HCT116 (cell line): ENCODE data around the gene STEAP4. TPM values are rescaled to one million over a fixed set of nuclear protein-coding genes. Genes with fewer than 3 reads are reported as not detected.
"Not testable (repeated sequence)": the region's sequence is repeated elsewhere in the genome, so short reads cannot be mapped to it uniquely, and the experiment has no call there.

ENCODE experiments used
- ATAC-seq: fragments of 200-7000 bp; cut with Tn5 transposase; 2 replicates; pipeline ENCODE4 v1.9.1; 2020; ENCODE audit warnings: mild to moderate bottlenecking, moderate library complexity
- BruUV-seq: library from RNA; stranded (reverse); fragments of 400-500 nt; replicated peaks from 2 replicates; lab custom pipeline; 2021; lab: Mats Ljungman, UMichigan
- CTCF ChIA-PET: fragments of 300-600 bp; sonication (Branson Sonifier 250); formaldehyde crosslinking; loops from one replicate; lab custom pipeline; 2021; ENCODE audit warnings: antibody characterized with exemption; lab: Charles Lee
- POLR2A ChIA-PET: fragments of 300-600, 350-600 bp; sonication (Branson Sonifier 250); formaldehyde crosslinking; loops from one replicate; lab custom pipeline; 2021; ENCODE audit warnings: antibody characterized with exemption; lab: Charles Lee
- RAD21 ChIA-PET, 2 experiments: fragments of 300-600 bp; sonication (Branson Sonifier 250); formaldehyde crosslinking; loops; one replicate each; lab custom pipeline; 2023; ENCODE audit warnings: low total read pairs in 2 of 2; ENCODE audit not compliant: uncharacterized antibody in 2 of 2, unreplicated experiment in 2 of 2, low non-redundant PET in 1 of 2; lab: Charles Lee
- DNase-seq: peaks from one replicate; pipeline ENCODE4 v3.0.0-alpha.2; 2010; ENCODE audit warnings: low read depth, low spot score
- H2AFZ ChIP-seq: fragments of 200-600 bp; shearing (Covaris generic), sonication (generic); 2 replicates; pipeline ENCODE4 v1.6.1; 2017; ENCODE audit warnings: low read depth, mixed run types, mixed read lengths, antibody characterized with exemption, low read length; ENCODE audit not compliant: poor library complexity, severe bottlenecking
- H3K27ac ChIP-seq: 2 replicates; pipeline ENCODE4 v1.5.1; 2012; ENCODE audit warnings: low read depth, low read length
- H3K27me3 ChIP-seq: fragments of 200-600 bp; sonication (generic); 2 replicates; pipeline ENCODE4 v1.6.1; 2016; ENCODE audit warnings: mixed run types, low read length, mixed read lengths; ENCODE audit not compliant: insufficient read depth
- H3K36me3 ChIP-seq, 2 experiments: fragments of 200-500 bp in 1 of 2; fragments of 200-600 bp in 1 of 2; sonication (Bioruptor generic) in 1 of 2; sonication (generic) in 1 of 2; 2 replicates each; pipeline versions ENCODE4 v1.5.1 to v1.6.1; 2014 to 2016; ENCODE audit warnings: low read length in 2 of 2, inconsistent platforms in 1 of 2, mixed read lengths in 1 of 2, mixed run types in 1 of 2; ENCODE audit not compliant: insufficient read depth in 2 of 2, control insufficient read depth in 1 of 2
- H3K4me1 ChIP-seq, 2 experiments: fragments of 200-600 bp in 1 of 2; sonication (generic) in 1 of 2; 2 replicates each; pipeline versions ENCODE4 v1.5.1 to v1.6.1; 2012 to 2017; ENCODE audit warnings: low read length in 2 of 2, inconsistent platforms in 1 of 2, mild to moderate bottlenecking in 1 of 2, mixed read lengths in 1 of 2, mixed run types in 1 of 2, moderate library complexity in 1 of 2; ENCODE audit not compliant: insufficient read depth in 2 of 2, control insufficient read depth in 1 of 2
- H3K4me2 ChIP-seq: fragments of 200-600 bp; sonication (generic); 2 replicates; pipeline ENCODE4 v1.6.1; 2017; ENCODE audit warnings: mixed run types, low read length, mixed read lengths
- H3K4me3 ChIP-seq, 2 experiments: fragments of 200-600 bp in 1 of 2; sonication (generic) in 1 of 2; replicated peaks in 1 of 2; 2 replicates each; pipeline ENCODE4 v1.5.1; 2011 to 2016; ENCODE audit warnings: low read length in 2 of 2, control low read depth in 1 of 2, low read depth in 1 of 2, mild to moderate bottlenecking in 1 of 2, mixed read lengths in 1 of 2, mixed run types in 1 of 2
- H3K79me2 ChIP-seq: fragments of 200-600 bp; sonication (generic); 2 replicates; pipeline ENCODE4 v1.6.1; 2017; ENCODE audit warnings: mild to moderate bottlenecking, mixed run types, low read length, moderate library complexity, mixed read lengths; ENCODE audit not compliant: insufficient read depth
- H3K9ac ChIP-seq: fragments of 200-600 bp; sonication (generic); 2 replicates; pipeline ENCODE4 v1.6.1; 2016; ENCODE audit warnings: low read length, mixed read lengths
- H3K9me2 ChIP-seq: fragments of 200-600 bp; sonication (generic), shearing (Covaris generic); 2 replicates; pipeline ENCODE4 v1.6.1; 2017; ENCODE audit warnings: mixed run types, mild to moderate bottlenecking, moderate library complexity; ENCODE audit not compliant: insufficient read depth
- H3K9me3 ChIP-seq, 2 experiments: fragments of 200-500 bp in 1 of 2; fragments of 200-600 bp in 1 of 2; sonication (Bioruptor generic) in 1 of 2; sonication (generic) in 1 of 2; 2 replicates each; pipeline ENCODE4 v1.6.1; 2014 to 2017; ENCODE audit warnings: low read length in 2 of 2, mixed read lengths in 2 of 2, inconsistent platforms in 1 of 2, low read depth in 1 of 2, mild to moderate bottlenecking in 1 of 2, mixed run types in 1 of 2, moderate library complexity in 1 of 2; ENCODE audit not compliant: control insufficient read depth in 1 of 2, insufficient read depth in 1 of 2
- H4K20me1 ChIP-seq: fragments of 200-600 bp; sonication (generic), shearing (Covaris generic); 2 replicates; pipeline ENCODE4 v1.6.1; 2017; ENCODE audit warnings: mixed run types, mild to moderate bottlenecking, moderate library complexity; ENCODE audit not compliant: insufficient read depth
- ELF1 ChIP-seq: IDR thresholded peaks from 2 replicates; pipeline ENCODE4 v1.6.1; 2012; ENCODE audit warnings: low read depth, borderline replicate concordance
- EZH2phosphoT487 ChIP-seq: fragments of 200-600 bp; IDR thresholded peaks from 2 replicates; pipeline ENCODE4 v1.6.1; 2018; ENCODE audit warnings: antibody characterized with exemption, borderline replicate concordance
- FOSL1 ChIP-seq: IDR thresholded peaks from 2 replicates; pipeline ENCODE4 v1.6.1; 2012; ENCODE audit warnings: low read depth
- MAX ChIP-seq: IDR thresholded peaks from 2 replicates; pipeline ENCODE4 v1.6.1; 2012
- SIN3A ChIP-seq: IDR thresholded peaks from 2 replicates; pipeline ENCODE4 v1.6.1; 2012; ENCODE audit warnings: low read depth
- intact Hi-C: fragments of 100-400 bp; cut with micrococcal nuclease; formaldehyde crosslinking; loops from 2 replicates; pipeline ENCODE4 v1.10.0; 2022
- total RNA-seq: library from RNA; stranded (reverse); gene quantifications from one replicate; pipeline ENCODE4 v1.2.1, GENCODE V29; 2021; ENCODE audit not compliant: unreplicated experiment

STEAP4 gene
- total RNA-seq, 1 experiment from 2014 or later: 0.15 TPM

- Histone ChIP-seq H3K36me3 (no peaks in the 10 kb centered on the region), H3K79me2 (no peaks in the 10 kb centered on the region), H3K4me1 (no peaks in the 10 kb centered on the region), H2AFZ (no peak overlapping the region), H3K9ac (no peak overlapping the region), H3K27me3 (no peaks in the 10 kb centered on the region)
- BruUV-seq: no TSS peak
- no peak for DNase-seq
- TF ChIP-seq ELF1 (no peak), FOSL1 (no peak), SIN3A (no peak), EZH2phosphoT487 (no peak)
- TF ChIP-seq, all 23 proteins: peak for 0
- ChIA-PET RAD21 (no interaction called here), CTCF (no interaction called here), POLR2A (no interaction called here)
- Histone ChIP-seq H3K9me2 (no peaks in the 10 kb centered on the region), H3K4me3 (no peak overlapping the region), H4K20me1 (no peaks in the 10 kb centered on the region), H3K27ac (no peak overlapping the region), H3K4me2 (no peak overlapping the region), H3K9me3 (no peaks in the 10 kb centered on the region; a peak in 1 of 4 replicates)
- no peak for ATAC-seq
- intact Hi-C loops: no loop called here
Measured at GRCh38 chr7:88268051-88268450, 38.6 kb downstream of the STEAP4 start.

- Histone ChIP-seq H3K9ac (no peak overlapping the region), H3K4me3 (no peak overlapping the region), H3K4me1 (no peaks in the 10 kb centered on the region), H3K4me2 (no peak overlapping the region), H3K27me3 (no peaks in the 10 kb centered on the region), H2AFZ (no peak overlapping the region), H3K9me2 (no peaks in the 10 kb centered on the region), H3K27ac (no peak overlapping the region), H3K79me2 (no peaks in the 10 kb centered on the region)
- no peak for ATAC-seq
- POLR2A ChIA-PET: no interaction called here
- no peak for DNase-seq
- intact Hi-C loops: no loop called here
- TF ChIP-seq MAX: no peak
- TF ChIP-seq, all 23 proteins: peak for 0
- ChIA-PET RAD21 (no interaction called here), CTCF (no interaction called here)
- Histone ChIP-seq H4K20me1 (no peaks in the 10 kb centered on the region), H3K9me3 (no peaks in the 10 kb centered on the region), H3K36me3 (no peaks in the 10 kb centered on the region)
- no TSS peak for BruUV-seq
Measured at GRCh38 chr7:88267421-88267820, 39.3 kb downstream of the STEAP4 start.

- H4K20me1 ChIP-seq, H3K4me1 ChIP-seq, H3K79me2 ChIP-seq, BruUV-seq, DNase-seq, H3K36me3 ChIP-seq, H3K4me2 ChIP-seq, H3K9me2 ChIP-seq, POLR2A ChIA-PET, CTCF ChIA-PET, H3K4me3 ChIP-seq, ATAC-seq, H3K27ac ChIP-seq, RAD21 ChIA-PET, intact Hi-C loops, H3K9me3 ChIP-seq, H2AFZ ChIP-seq, H3K9ac ChIP-seq, H3K27me3 ChIP-seq: not testable (repeated sequence)
Measured at GRCh38 chr7:88264987-88265386, 41.7 kb downstream of the STEAP4 start.
